ENCODE results near the gene SMAP1. TPM values are rescaled to one million over a fixed set of nuclear protein-coding genes. Genes with fewer than 3 reads are reported as not detected.
A peak's percentile ranks its signal among the peaks of the same experiment; 100 is the strongest.

Gene SMAP1
- total and polyA plus RNA-seq, 10 donors, result 12.0 to 28.2 (median 19.8) TPM

DNA sequence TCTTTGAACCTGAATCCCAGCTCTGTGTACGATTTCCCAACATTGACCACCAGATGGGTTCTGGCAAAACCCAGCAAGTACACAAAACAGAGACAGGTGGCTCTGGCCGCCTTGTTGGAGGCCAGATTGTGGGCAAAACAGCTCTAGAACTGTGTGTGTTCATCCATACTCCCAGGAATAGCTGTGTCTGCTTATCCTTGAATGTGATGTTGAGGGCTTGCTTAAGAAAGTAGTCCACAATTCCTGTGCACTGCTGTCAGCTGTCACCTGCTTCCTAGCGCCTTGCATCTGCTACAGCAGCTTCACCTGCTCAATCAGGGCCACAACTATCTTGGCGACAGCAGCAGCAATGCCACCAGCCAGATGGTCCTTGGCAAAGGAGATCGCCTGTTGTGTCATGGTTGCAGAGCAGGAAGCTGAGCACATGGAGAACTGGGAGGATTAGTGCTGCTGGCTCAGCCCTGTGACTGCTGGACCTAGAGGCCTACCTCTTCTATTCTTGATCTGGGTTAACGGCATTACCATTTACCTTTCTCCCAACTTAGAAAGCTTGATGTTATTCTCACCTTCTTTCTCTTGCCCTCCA is 3.7 kb upstream of the SMAP1 start:
- WGBS, 5 donors, result 82 to 99% (median 87%) methylated on average over 6 of the region's 6 CpGs
- no peaks in the 10 kb centered on the region for H3K9me3 ChIP-seq
- no peak overlapping the region for H3K27ac ChIP-seq
- H3K4me1 ChIP-seq, result peaks cover 5 to 17% (median 14%) of the 10 kb centered on the region in 6 donors
- no peaks in the 10 kb centered on the region for H3K36me3 ChIP-seq
- TF ChIP-seq POLR2A (IDR thresholded peaks at IDR 0.05) (no peak), CTCF (IDR thresholded peaks at IDR 0.05 in 8 of 11, conservative IDR thresholded peaks at IDR 0.05 in 3 of 11) (no peak)
- intact Hi-C loops (cut with DNase I; ENCODE audit: low total_unique reads), result no loop called here
- H3K27me3 ChIP-seq (replicated peaks in 1 of 7), result no peaks in the 10 kb centered on the region
- DNase-seq, result no peak
- no peak overlapping the region for H3K4me3 ChIP-seq

- intact Hi-C loops (cut with DNase I; ENCODE audit: low total_unique reads), result no loop called here
- H3K27ac ChIP-seq, result peak overlapping the region in 7 of 8 donors; percentile 91 to 96 (median 96)
These were observed 977 bp upstream of the SMAP1 start for GRCh38 chr6:70666706-70667105.

DNA sequence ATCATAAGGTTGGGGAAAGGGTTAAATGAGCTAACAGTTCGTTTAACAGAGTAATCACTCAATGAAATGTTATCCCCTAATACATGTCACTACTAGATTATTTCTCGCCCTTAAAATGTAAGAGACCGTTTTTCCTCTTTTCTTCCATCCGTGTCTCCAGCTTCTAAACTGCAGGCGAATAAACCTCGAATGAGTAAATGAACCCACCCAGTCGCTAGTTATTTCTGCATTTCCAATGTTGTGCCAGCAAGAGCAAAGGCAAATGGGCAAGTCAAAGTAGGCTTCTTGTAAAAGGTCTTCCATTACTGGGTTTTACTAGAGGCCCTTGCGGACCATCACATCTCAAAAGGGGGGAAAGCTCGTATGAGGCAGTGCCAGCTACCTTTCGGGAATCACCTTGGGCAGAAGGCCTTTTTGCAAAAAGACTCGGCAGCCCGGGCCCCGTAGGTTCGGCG is 400 bp upstream of the SMAP1 start:
- Histone ChIP-seq H3K36me3 (no peaks in the 10 kb centered on the region), H3K4me1 (peaks cover 12 to 49% (median 39%) of the 10 kb centered on the region in 6 donors), H3K4me3 (peak overlapping the region; percentile 69 to 95 (median 88)), H3K9me3 (no peaks in the 10 kb centered on the region), H3K27ac (peak overlapping the region; percentile 83 to 96 (median 96)), H3K27me3 (replicated peaks in 1 of 7) (no peaks in the 10 kb centered on the region)
- 15 to 22% (median 16%) methylated on average over 10 to 15 of the region's 15 CpGs for WGBS, 5 donors
- TF ChIP-seq POLR2AphosphoS5 (IDR thresholded peaks at IDR 0.05), result no peak
- TF ChIP-seq CTCF (IDR thresholded peaks at IDR 0.05 in 8 of 11, conservative IDR thresholded peaks at IDR 0.05 in 3 of 11), result no peak
- no peak for TF ChIP-seq POLR2A (IDR thresholded peaks at IDR 0.05)
- no peak for DNase-seq
- intact Hi-C loops (cut with DNase I; ENCODE audit: low total_unique reads), result no loop called here

More at GRCh38 chr6:70666706-70667105, 977 bp upstream of the SMAP1 start:
- H3K27me3 ChIP-seq (replicated peaks in 1 of 7), result no peaks in the 10 kb centered on the region
- WGBS, 5 donors, result 82 to 94% (median 87%) methylated on average over 6 of the region's 6 CpGs
- no peak for TF ChIP-seq POLR2AphosphoS5 (IDR thresholded peaks at IDR 0.05)
- no peak for TF ChIP-seq POLR2A (IDR thresholded peaks at IDR 0.05)
- no peak for TF ChIP-seq CTCF (IDR thresholded peaks at IDR 0.05 in 8 of 11, conservative IDR thresholded peaks at IDR 0.05 in 3 of 11)
- H3K9me3 ChIP-seq, result no peaks in the 10 kb centered on the region
- no peaks in the 10 kb centered on the region for H3K36me3 ChIP-seq
- no peak for DNase-seq
- H3K4me3 ChIP-seq, result peak overlapping the region in 2 of 8 donors; percentile 93 to 94
- peaks cover 12 to 43% (median 36%) of the 10 kb centered on the region in 6 donors for H3K4me1 ChIP-seq

DNA sequence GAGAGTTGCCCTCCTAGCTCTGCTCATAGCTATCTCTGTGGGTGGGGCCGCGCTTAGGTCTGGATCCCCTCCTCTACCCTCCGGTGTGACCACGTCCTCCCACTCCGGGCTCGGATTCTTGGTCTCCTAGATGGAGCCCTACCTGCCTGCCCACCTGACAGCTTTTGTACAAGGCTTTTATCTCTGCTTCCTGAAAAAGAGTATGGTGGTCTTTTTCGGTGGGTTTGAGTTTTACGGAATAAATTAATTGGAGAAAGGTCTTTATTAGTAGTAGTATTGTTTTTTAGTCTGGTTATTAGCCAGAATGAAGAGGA is 773 bp downstream of the SMAP1 start:
- 0 to 3% (median 1%) methylated on average over 8 of the region's 8 CpGs for WGBS, 5 donors
- intact Hi-C loops (cut with DNase I; ENCODE audit: low total_unique reads), result no loop called here

More for the DNA sequence above, 773 bp downstream of the SMAP1 start:
- Histone ChIP-seq H3K27me3 (replicated peaks in 1 of 7) (no peaks in the 10 kb centered on the region), H3K4me3 (peak overlapping the region; percentile 69 to 95 (median 88)), H3K4me1 (peaks cover 12 to 61% (median 50%) of the 10 kb centered on the region in 6 donors), H3K9me3 (no peaks in the 10 kb centered on the region), H3K27ac (peak overlapping the region; percentile 83 to 96 (median 96)), H3K36me3 (no peaks in the 10 kb centered on the region)
- no peak for DNase-seq
- TF ChIP-seq POLR2AphosphoS5 (IDR thresholded peaks at IDR 0.05) (no peak), CTCF (IDR thresholded peaks at IDR 0.05 in 8 of 11, conservative IDR thresholded peaks at IDR 0.05 in 3 of 11) (no peak), POLR2A (IDR thresholded peaks at IDR 0.05) (no peak)

Measured in spleen (tissue), 11 donors.